Measurements from ENCODE around the gene DHX58. TPM values are rescaled to one million over a fixed set of nuclear protein-coding genes. Genes with fewer than 3 reads are reported as not detected.

The DHX58 gene
- total RNA-seq, 6 experiments from 2014 or later: 4.0 to 5.3 (median 4.2) TPM

GRCh38 chr17:42136654-42137051 lies 24.1 kb upstream of the DHX58 start:
- H3K27me3 Mint-ChIP-seq (ENCODE audit: insufficient read depth): peaks cover 3% of the 10 kb centered on the region
- DNase-seq: no peak
- H3K9me3 Mint-ChIP-seq: no peaks in the 10 kb centered on the region
- H3K27ac Mint-ChIP-seq: 0 out of 2 replicates have a peak overlapping the region, but pooled peaks have one; percentile 89
- TF ChIP-seq CTCF (IDR thresholded peaks at IDR 0.05): no peak
- peaks cover 55% of the 10 kb centered on the region for H3K4me1 Mint-ChIP-seq (ENCODE audit: low read depth)
- peaks cover 18% of the 10 kb centered on the region for H3K36me3 Mint-ChIP-seq (ENCODE audit: low read depth)
- no peak overlapping the region for H3K4me3 Mint-ChIP-seq

GRCh38 chr17:42135664-42136653 lies 23.4 kb upstream of the DHX58 start:
- H3K27ac Mint-ChIP-seq: peak overlapping the region; percentile 89
- peaks cover 23% of the 10 kb centered on the region for H3K36me3 Mint-ChIP-seq (ENCODE audit: low read depth)
- TF ChIP-seq CTCF (IDR thresholded peaks at IDR 0.05): no peak
- peak; percentile 57 for DNase-seq
- no peaks in the 10 kb centered on the region for H3K9me3 Mint-ChIP-seq
- peaks cover 55% of the 10 kb centered on the region for H3K4me1 Mint-ChIP-seq (ENCODE audit: low read depth)
- peak overlapping the region; percentile 62 for H3K4me3 Mint-ChIP-seq
- H3K27me3 Mint-ChIP-seq (ENCODE audit: insufficient read depth): peaks cover 3% of the 10 kb centered on the region

GRCh38 chr17:42135151-42135550 lies 22.6 kb upstream of the DHX58 start:
- peak overlapping the region; percentile 62; the same call in 1 of the 2 replicates for H3K4me3 Mint-ChIP-seq
- no peak for TF ChIP-seq CTCF (IDR thresholded peaks at IDR 0.05)
- H3K4me1 Mint-ChIP-seq (ENCODE audit: low read depth): peaks cover 60% of the 10 kb centered on the region
- DNase-seq: no peak
- H3K27ac Mint-ChIP-seq: peak overlapping the region; percentile 89
- H3K9me3 Mint-ChIP-seq: no peaks in the 10 kb centered on the region
- peaks cover 28% of the 10 kb centered on the region for H3K36me3 Mint-ChIP-seq (ENCODE audit: low read depth)
- peaks cover 6% of the 10 kb centered on the region for H3K27me3 Mint-ChIP-seq (ENCODE audit: insufficient read depth)

GRCh38 chr17:42133461-42134041 lies 21.0 kb upstream of the DHX58 start:
- no peak for DNase-seq
- Mint-ChIP-seq H3K4me1 (ENCODE audit: low read depth) (peaks cover 60% of the 10 kb centered on the region), H3K4me3 (peak overlapping the region; percentile 83; the same call in 1 of the 2 replicates), H3K9me3 (no peaks in the 10 kb centered on the region), H3K36me3 (ENCODE audit: low read depth) (peaks cover 31% of the 10 kb centered on the region), H3K27me3 (ENCODE audit: insufficient read depth) (peaks cover 6% of the 10 kb centered on the region), H3K27ac (peak overlapping the region; percentile 94)
- no peak for TF ChIP-seq CTCF (IDR thresholded peaks at IDR 0.05)

GRCh38 chr17:42132941-42133340 lies 20.4 kb upstream of the DHX58 start:
- Mint-ChIP-seq H3K27ac (peak overlapping the region; percentile 94), H3K4me3 (peak overlapping the region; percentile 83)

More at GRCh38 chr17:42132941-42133340, 20.4 kb upstream of the DHX58 start:
- Mint-ChIP-seq H3K36me3 (ENCODE audit: low read depth) (peaks cover 33% of the 10 kb centered on the region), H3K9me3 (no peaks in the 10 kb centered on the region), H3K4me1 (ENCODE audit: low read depth) (peaks cover 60% of the 10 kb centered on the region), H3K27me3 (ENCODE audit: insufficient read depth) (peaks cover 6% of the 10 kb centered on the region)
- peak; percentile 91 for DNase-seq
- no peak for TF ChIP-seq CTCF (IDR thresholded peaks at IDR 0.05)
